Activated CD8-positive, alpha-beta memory T cell treated with anti-CD3 and anti-CD28 coated beads for 4 hours (primary cell): ENCODE measurements around the gene LRRC75A.

Source experiments
- DNase-seq, 2 donors: peaks; one replicate each; pipeline ENCODE4 v3.0.0-alpha.2; 2020; ENCODE audit warnings: low read depth in 2 of 2

LRRC75A gene

GRCh38 chr17:16493531-16494046 lies 1.6 kb upstream of the LRRC75A start:
- no peak for DNase-seq

- DNase-seq = no peak
Observed at GRCh38 chr17:16492613-16493530, 879 bp upstream of the LRRC75A start.

GRCh38 chr17:16491131-16491702 lies 776 bp downstream of the LRRC75A start:
- DNase-seq = no peak

- no peak for DNase-seq
Observed at GRCh38 chr17:16489431-16489830, 2.6 kb downstream of the LRRC75A start.

GRCh38 chr17:16488968-16489337 lies 3.0 kb downstream of the LRRC75A start:
- DNase-seq = no peak

- DNase-seq = no peak
Observed at GRCh38 chr17:16488186-16488967, 3.6 kb downstream of the LRRC75A start.

GRCh38 chr17:16486373-16487250 lies 5.4 kb downstream of the LRRC75A start:
- no peak for DNase-seq

GRCh38 chr17:16484445-16485175 lies 7.4 kb downstream of the LRRC75A start:
- no peak for DNase-seq

GRCh38 chr17:16483021-16483645 lies 8.9 kb downstream of the LRRC75A start:
- DNase-seq = no peak

GRCh38 chr17:16482253-16482652 lies 9.7 kb downstream of the LRRC75A start:
- DNase-seq = no peak

- no peak for DNase-seq
Observed at GRCh38 chr17:16480995-16481394, 11.0 kb downstream of the LRRC75A start.

GRCh38 chr17:16479264-16479663 lies 12.7 kb downstream of the LRRC75A start:
- DNase-seq = no peak

GRCh38 chr17:16478649-16479048 lies 13.3 kb downstream of the LRRC75A start:
- DNase-seq = no peak

GRCh38 chr17:16477666-16478065 lies 14.3 kb downstream of the LRRC75A start:
- no peak for DNase-seq

- no peak for DNase-seq
Observed at GRCh38 chr17:16477255-16477654, 14.7 kb downstream of the LRRC75A start.

- no peak for DNase-seq
Observed at GRCh38 chr17:16475179-16475704, 16.8 kb downstream of the LRRC75A start.

- no peak for DNase-seq
Observed at GRCh38 chr17:16474012-16474725, 17.8 kb downstream of the LRRC75A start.

- no peak for DNase-seq
Observed at GRCh38 chr17:16473044-16474011, 18.7 kb downstream of the LRRC75A start.
